NCI-H1417 (cell line): ENCODE measurements around the gene UBR3.

Experiments
- DNase-seq, 3 experiments: peaks; one replicate each; lab custom pipeline; 2025; lab: John Stamatoyannopoulos, UW

UBR3 gene

GRCh38 chr2:170047331-170048065 lies 220.2 kb downstream of the UBR3 start:
- no peak for DNase-seq

GRCh38 chr2:170052151-170052550 lies 224.9 kb downstream of the UBR3 start:
- no peak for DNase-seq

GRCh38 chr2:170054997-170055396 lies 227.7 kb downstream of the UBR3 start:
- no peak for DNase-seq

- DNase-seq: no peak
These were observed 229.6 kb downstream of the UBR3 start for GRCh38 chr2:170056900-170057299.

- DNase-seq: no peak
These were observed 236.4 kb downstream of the UBR3 start for GRCh38 chr2:170063456-170064235.

- no peak for DNase-seq
These were observed 243.5 kb downstream of the UBR3 start for GRCh38 chr2:170070778-170071177.

- no peak for DNase-seq
These were observed 246.0 kb downstream of the UBR3 start for GRCh38 chr2:170073288-170073687.

- no peak for DNase-seq
These were observed 248.9 kb downstream of the UBR3 start for GRCh38 chr2:170076189-170076588.

- no peak for DNase-seq
These were observed 250.7 kb downstream of the UBR3 start for GRCh38 chr2:170077830-170078569.

- DNase-seq: no peak
These were observed 257.7 kb downstream of the UBR3 start for GRCh38 chr2:170084820-170085491.

- DNase-seq: no peak
These were observed 258.9 kb downstream of the UBR3 start for GRCh38 chr2:170086117-170086688.

- DNase-seq: no peak
These were observed 259.6 kb downstream of the UBR3 start for GRCh38 chr2:170086751-170087412.

GRCh38 chr2:170087413-170087793 lies 260.1 kb downstream of the UBR3 start:
- no peak for DNase-seq

- DNase-seq: no peak
These were observed 261.5 kb downstream of the UBR3 start for GRCh38 chr2:170088776-170089175.

- no peak for DNase-seq
These were observed 263.0 kb downstream of the UBR3 start for GRCh38 chr2:170090229-170090628.

GRCh38 chr2:170091436-170091835 lies 264.2 kb downstream of the UBR3 start:
- no peak for DNase-seq

- no peak for DNase-seq
These were observed 265.3 kb downstream of the UBR3 start for GRCh38 chr2:170092436-170093060.

- no peak for DNase-seq
These were observed 268.1 kb downstream of the UBR3 start for GRCh38 chr2:170095380-170095779.

- no peak for DNase-seq
These were observed 271.5 kb downstream of the UBR3 start for GRCh38 chr2:170098626-170099312.

GRCh38 chr2:170101789-170102188 lies 274.5 kb downstream of the UBR3 start:
- DNase-seq: peak in 1 of 3 experiments; percentile 0
